ENCODE data around the gene MCOLN2.
"Not testable (repeated sequence)": the region's sequence is repeated elsewhere in the genome, so short reads cannot be mapped to it uniquely, and the experiment has no call there.

GRCh38 chr1:84902727-84903126 is 94.2 kb downstream of the MCOLN2 start:
- not testable (repeated sequence) for TF ChIP-seq YY1 (IDR thresholded peaks at IDR 0.05; ENCODE audit: low read depth, low read length); CTCF (IDR thresholded peaks at IDR 0.05; ENCODE audit: control extremely low read depth in 1 of 3, insufficient read depth in 1 of 3, low read depth in 1 of 3, low read length in 3 of 3); TBP (IDR thresholded peaks at IDR 0.05; ENCODE audit: low read depth, low read length); EZH2 (IDR thresholded peaks at IDR 0.05; ENCODE audit: low read depth, low read length, severe bottlenecking); POLR2A (IDR thresholded peaks at IDR 0.05; ENCODE audit: control extremely low read depth in 1 of 2, low read depth in 2 of 2, low read length in 2 of 2); POLR2AphosphoS5 (IDR thresholded peaks at IDR 0.05; ENCODE audit: low read depth, low read length); MAX (IDR thresholded peaks at IDR 0.05); ATF2 (IDR thresholded peaks at IDR 0.05; ENCODE audit: low read length); EP300 (IDR thresholded peaks at IDR 0.05; ENCODE audit: borderline replicate concordance in 1 of 2, low read depth in 2 of 2, low read length in 2 of 2); CHD2 (IDR thresholded peaks at IDR 0.05; ENCODE audit: low read length); EGR1 (IDR thresholded peaks at IDR 0.05; ENCODE audit: borderline replicate concordance, low read depth, low read length); TCF12 (IDR thresholded peaks at IDR 0.05; ENCODE audit: low read depth, low read length)

All from H1 (cell line).